Kidney (tissue), 14 donors: ENCODE data around the gene FBXO28. TPM values are rescaled to one million over a fixed set of nuclear protein-coding genes. Genes with fewer than 3 reads are reported as not detected.

Experiments used
- DNase-seq, 5 donors: peaks; one replicate each; pipeline ENCODE4 v3.0.0-alpha.2; 2013 to 2020
- FAIRE-seq: peaks from 2 replicates; lab custom pipeline; 2012; peaks lifted over from hg19 to GRCh38; lab: Jason Lieb, UNC
- H3K27ac ChIP-seq, 2 donors: one replicate each; pipeline ENCODE4 v1.7.0; 2013; ENCODE audit warnings: low read depth in 2 of 2, low read length in 2 of 2, inconsistent platforms in 1 of 2
- H3K27me3 ChIP-seq: one replicate; pipeline ENCODE4 v1.7.1; 2013; ENCODE audit warnings: low read length, inconsistent platforms; ENCODE audit not compliant: control insufficient read depth, insufficient read depth
- H3K36me3 ChIP-seq, 3 donors: one replicate each; pipeline versions ENCODE4 v1.7.0 to v1.7.1; 2013; ENCODE audit warnings: low read length in 3 of 3, control low read depth in 1 of 3, inconsistent platforms in 1 of 3; ENCODE audit not compliant: insufficient read depth in 3 of 3, control insufficient read depth in 2 of 3
- H3K4me1 ChIP-seq, 3 donors: one replicate each; pipeline versions ENCODE4 v1.7.0 to v1.7.1; 2013; ENCODE audit warnings: low read length in 3 of 3, inconsistent platforms in 1 of 3, low read depth in 1 of 3; ENCODE audit not compliant: control insufficient read depth in 2 of 3, insufficient read depth in 2 of 3
- H3K4me3 ChIP-seq, 3 donors: one replicate each; pipeline versions ENCODE4 v1.7.0 to v1.8.1; 2013; ENCODE audit warnings: low read length in 3 of 3, control low read depth in 1 of 3, inconsistent platforms in 1 of 3
- H3K9ac ChIP-seq, 3 donors: one replicate each; pipeline versions ENCODE4 v1.7.0 to v1.7.1; 2013; ENCODE audit warnings: low read length in 3 of 3, control low read depth in 1 of 3, inconsistent platforms in 1 of 3
- H3K9me3 ChIP-seq, 3 donors: one replicate each; pipeline versions ENCODE4 v1.7.0 to v1.7.1; 2013; ENCODE audit warnings: low read length in 3 of 3, control low read depth in 1 of 3, inconsistent platforms in 1 of 3; ENCODE audit not compliant: control insufficient read depth in 2 of 3, insufficient read depth in 1 of 3
- intact Hi-C: fragments of 100-400 bp; cut with DNase I; formaldehyde crosslinking; loops from one replicate; pipeline ENCODE4 v1.11.1; 2022
- polyA plus RNA-seq: library from polyadenylated mRNA; stranded (reverse); fragments of 350-450 nt; fragmentation: Illumina TruSeq; extraction: RNeasy Lipid Tissue Mini Kit (QIAGEN cat#74804); gene quantifications from one replicate; pipeline ENCODE4 v1.2.3, GENCODE V29; 2014; ENCODE audit warnings: low read depth, low replicate concordance; ENCODE audit not compliant: insufficient read depth
- total RNA-seq: library from RNA; stranded (reverse); fragmentation: NEBNext Ultra II Directional; extraction: Animal tissue kit (Norgen Biotek cat#: 25700); gene quantifications from one replicate; pipeline ENCODE4 v1.2.1, GENCODE V29; 2021
- TF ChIP-seq, protein P1 (sequence below): IDR thresholded peaks from 3 replicates; pipeline ENCODE4 v1.5.1; 2012; ENCODE audit warnings: mild to moderate bottlenecking, moderate library complexity, borderline replicate concordance; ENCODE audit not compliant: insufficient read depth; ENCODE audit errors: extremely low read depth
- donor health status: control.
- donor health status: control.
- donor health status: control.
- donor health status: control.
- donor health status: control.
- donor health status: DM: yes; HTN: yes; CAD: no.
- donor health status: Normal renal cell carcinoma (clear cell type).

FBXO28 gene
- total and polyA plus RNA-seq, 2 donors from 2014 or later = 8.8 to 31.4 TPM

DNA sequence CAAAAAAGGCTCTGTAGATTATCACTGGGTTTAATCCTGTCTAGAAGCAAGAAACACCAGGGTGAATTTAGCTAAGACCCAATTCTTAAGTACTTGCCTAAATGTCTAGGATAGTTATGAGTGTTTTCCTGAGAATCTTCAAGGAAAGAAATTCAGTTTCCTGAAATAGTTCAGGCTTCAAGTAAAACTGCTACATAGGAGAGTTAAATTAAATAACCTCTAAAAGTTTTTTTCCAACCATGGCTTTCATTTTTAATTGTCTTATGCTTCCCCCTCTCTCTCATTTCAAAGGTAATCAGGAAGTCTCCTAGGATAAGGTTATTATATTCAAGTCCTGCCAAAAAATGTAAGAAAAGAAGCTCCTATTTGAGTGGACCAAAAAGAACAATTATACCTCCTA is 46.7 kb upstream of the FBXO28 start:
- TF ChIP-seq, protein P1, sequence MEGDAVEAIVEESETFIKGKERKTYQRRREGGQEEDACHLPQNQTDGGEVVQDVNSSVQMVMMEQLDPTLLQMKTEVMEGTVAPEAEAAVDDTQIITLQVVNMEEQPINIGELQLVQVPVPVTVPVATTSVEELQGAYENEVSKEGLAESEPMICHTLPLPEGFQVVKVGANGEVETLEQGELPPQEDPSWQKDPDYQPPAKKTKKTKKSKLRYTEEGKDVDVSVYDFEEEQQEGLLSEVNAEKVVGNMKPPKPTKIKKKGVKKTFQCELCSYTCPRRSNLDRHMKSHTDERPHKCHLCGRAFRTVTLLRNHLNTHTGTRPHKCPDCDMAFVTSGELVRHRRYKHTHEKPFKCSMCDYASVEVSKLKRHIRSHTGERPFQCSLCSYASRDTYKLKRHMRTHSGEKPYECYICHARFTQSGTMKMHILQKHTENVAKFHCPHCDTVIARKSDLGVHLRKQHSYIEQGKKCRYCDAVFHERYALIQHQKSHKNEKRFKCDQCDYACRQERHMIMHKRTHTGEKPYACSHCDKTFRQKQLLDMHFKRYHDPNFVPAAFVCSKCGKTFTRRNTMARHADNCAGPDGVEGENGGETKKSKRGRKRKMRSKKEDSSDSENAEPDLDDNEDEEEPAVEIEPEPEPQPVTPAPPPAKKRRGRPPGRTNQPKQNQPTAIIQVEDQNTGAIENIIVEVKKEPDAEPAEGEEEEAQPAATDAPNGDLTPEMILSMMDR = no peak
- intact Hi-C loops = no loop called here
- Histone ChIP-seq H3K9ac (no peak overlapping the region), H3K27me3 (no peaks in the 10 kb centered on the region), H3K9me3 (no peaks in the 10 kb centered on the region), H3K4me1 (peaks cover 0 to 11% (median 0%) of the 10 kb centered on the region in 3 donors), H3K36me3 (no peaks in the 10 kb centered on the region), H3K27ac (no peak overlapping the region), H3K4me3 (no peak overlapping the region)
- DNase-seq (no peak), FAIRE-seq (no peak)

DNA sequence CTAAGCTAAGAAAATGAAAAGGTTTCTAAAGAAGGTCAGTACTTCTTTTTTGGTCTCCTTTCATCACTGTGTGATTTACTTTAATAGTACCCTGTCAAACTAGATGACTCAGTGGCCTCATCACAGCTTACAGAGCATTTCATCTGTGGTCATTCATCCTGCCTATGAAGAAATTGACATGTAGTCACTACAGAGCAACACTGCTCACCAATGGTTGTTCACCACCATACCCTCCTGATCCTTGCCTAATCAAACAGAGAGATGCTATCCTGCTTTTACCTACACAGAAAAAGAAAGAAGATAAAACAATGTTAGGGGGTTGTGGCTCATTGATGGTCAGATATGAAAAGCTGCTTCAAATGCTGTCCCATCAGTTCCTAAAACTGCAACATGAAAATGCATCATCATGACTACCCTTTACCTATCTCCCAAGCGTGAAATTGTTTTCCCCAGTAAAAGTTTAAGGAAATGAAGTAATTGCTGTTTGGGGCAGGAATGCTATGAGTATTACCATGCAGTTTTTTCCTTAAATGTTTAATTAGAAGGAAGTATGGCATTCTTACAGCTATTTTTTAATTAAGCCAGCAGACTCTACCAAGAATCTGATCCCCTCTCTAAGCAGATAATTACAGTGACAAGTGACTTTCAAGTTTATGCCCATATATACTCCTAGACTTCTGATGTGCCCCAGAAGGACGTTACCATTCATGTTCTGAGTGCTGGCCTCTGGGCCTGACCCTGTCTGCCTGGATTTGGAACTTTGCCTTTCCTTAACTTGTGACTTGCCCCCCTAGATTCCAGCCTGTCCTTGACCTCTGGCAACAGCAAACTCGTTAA is 46.1 kb upstream of the FBXO28 start:
- TF ChIP-seq, protein P1 = no peak
- DNase-seq (no peak), FAIRE-seq (no peak)
- no peaks in the 10 kb centered on the region for H3K9me3 ChIP-seq
- intact Hi-C loops = no loop called here
- peaks cover 0 to 11% (median 0%) of the 10 kb centered on the region in 3 donors for H3K4me1 ChIP-seq
- no peak overlapping the region for H3K4me3 ChIP-seq
- no peak overlapping the region for H3K27ac ChIP-seq
- no peaks in the 10 kb centered on the region for H3K27me3 ChIP-seq
- no peaks in the 10 kb centered on the region for H3K36me3 ChIP-seq
- no peak overlapping the region for H3K9ac ChIP-seq

DNA sequence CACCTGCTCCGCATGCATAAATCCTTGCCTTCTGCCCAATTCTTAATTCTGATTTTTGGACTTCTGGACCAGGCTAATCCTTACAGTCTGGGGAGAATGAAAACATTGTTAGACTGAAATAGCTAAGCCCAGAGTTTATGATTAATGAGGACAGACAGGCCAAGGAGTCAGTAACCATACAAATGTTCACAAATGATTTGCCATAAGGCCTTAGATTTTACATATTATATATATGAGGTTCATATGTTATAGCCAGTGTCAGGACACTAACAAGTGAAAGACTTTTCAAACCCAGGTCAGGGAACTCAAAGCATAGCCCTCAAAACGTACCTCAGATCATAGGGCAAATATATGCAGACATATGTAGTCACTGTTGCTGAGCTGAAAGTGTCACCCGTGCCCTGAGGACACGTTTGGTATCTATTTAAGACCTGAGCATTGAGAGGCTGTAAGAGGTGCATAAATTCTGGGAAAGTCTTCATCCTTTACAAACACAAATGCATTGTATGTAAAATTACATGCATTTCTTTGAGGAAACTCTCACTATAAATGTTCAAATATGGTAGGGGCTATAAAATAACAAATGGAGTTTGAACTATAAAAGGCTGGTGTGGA is 45.3 kb upstream of the FBXO28 start:
- Histone ChIP-seq H3K9me3 (no peaks in the 10 kb centered on the region), H3K4me1 (peaks cover 0 to 11% (median 0%) of the 10 kb centered on the region in 3 donors), H3K36me3 (no peaks in the 10 kb centered on the region), H3K9ac (no peak overlapping the region), H3K4me3 (no peak overlapping the region), H3K27ac (no peak overlapping the region), H3K27me3 (no peaks in the 10 kb centered on the region)
- TF ChIP-seq, protein P1 = no peak
- FAIRE-seq = no peak
- intact Hi-C loops = no loop called here
- DNase-seq = peak in 1 of 5 donors; percentile 22
